Psoas muscle (tissue), 8 donors: ENCODE measurements around the gene FKBP6. TPM values are rescaled to one million over a fixed set of nuclear protein-coding genes. Genes with fewer than 3 reads are reported as not detected.

ENCODE experiments used
- ATAC-seq, 4 donors: fragments of 200-7000 bp; cut with Tn5 transposase; one replicate each; pipeline ENCODE4 v1.9.1; 2020; ENCODE audit warnings: moderate library complexity in 3 of 4, mild to moderate bottlenecking in 2 of 4
- DNase-seq, 2 donors: peaks; one replicate each; pipeline ENCODE4 v3.0.0-alpha.2; 2020
- H3K27ac ChIP-seq: fragments of 200-600 bp; one replicate; pipeline ENCODE4 v1.8.0; 2022
- H3K27me3 ChIP-seq, 3 donors: fragments of 200-600 bp in 1 of 3; one replicate each; pipeline versions ENCODE4 v1.6.1 to v1.8.0; 2013 to 2022; ENCODE audit warnings: low read length in 2 of 3, mild to moderate bottlenecking in 2 of 3, moderate library complexity in 1 of 3; ENCODE audit not compliant: insufficient read depth in 3 of 3
- H3K36me3 ChIP-seq, 2 donors: fragments of 200-600 bp in 1 of 2; one replicate each; pipeline versions ENCODE4 v1.6.1 to v1.8.0; 2013 to 2022; ENCODE audit warnings: low read depth in 1 of 2, mild to moderate bottlenecking in 1 of 2, moderate library complexity in 1 of 2; ENCODE audit not compliant: insufficient read depth in 1 of 2
- H3K4me1 ChIP-seq: fragments of 200-600 bp; one replicate; pipeline ENCODE4 v1.8.0; 2022
- H3K4me3 ChIP-seq: fragments of 200-600 bp; one replicate; pipeline ENCODE4 v1.8.0; 2022; ENCODE audit warnings: mild to moderate bottlenecking
- H3K9me3 ChIP-seq: fragments of 200-600 bp; one replicate; pipeline ENCODE4 v1.8.0; 2022
- WGBS, 3 donors: extraction: QIAGEN DNeasy Blood & Tissue Kit; methylation state at CpG; one replicate each; pipeline versions ENCODE4 v1.1.6 to v1.1.7; 2013; 5-methylcytosine and 5-hydroxymethylcytosine counted together
- intact Hi-C, 2 donors: fragments of 100-400 bp; cut with DNase I; formaldehyde crosslinking; loops; one replicate each; pipeline versions ENCODE4 v1.11.0 to v1.14.2; 2022
- polyA plus RNA-seq, 3 donors: library from polyadenylated mRNA; stranded (reverse); fragments of 200-250 nt; gene quantifications; one replicate each; pipeline ENCODE4 v1.2.3, GENCODE V29; 2013
- total RNA-seq, 4 donors: library from RNA; stranded (reverse); fragmentation: NEBNext Ultra II Directional in 2 of 4; extraction: Animal tissue kit (Norgen Biotek cat#: 25700) in 2 of 4; gene quantifications; one replicate each; pipeline versions ENCODE4 v1.2.1 to v1.2.4, GENCODE V29; 2021 to 2023
- TF ChIP-seq, protein P1 (sequence below): fragments of 200-600 bp; IDR thresholded peaks from one replicate; pipeline ENCODE4 v1.8.0; 2022; ENCODE audit warnings: antibody characterized with exemption
- donor health status: healthy with polysubstance abuse.
- donor health status: DM: no; HTN: no; CAD: no; lungs with moderate emphysema.
- donor health status: Bipolar disorder and iron deficiency.
- donor health status: healthy.
- donor health status: DM: yes; HTN: yes; CAD: no.
- donor health status: DM: no; HTN: no; CAD: no.
- donor health status: DM: no; HTN: no; CAD: no.
- donor health status: DM: yes; HTN: yes; CAD: no.

Gene FKBP6
- total and polyA plus RNA-seq, 7 donors: not detected

DNA sequence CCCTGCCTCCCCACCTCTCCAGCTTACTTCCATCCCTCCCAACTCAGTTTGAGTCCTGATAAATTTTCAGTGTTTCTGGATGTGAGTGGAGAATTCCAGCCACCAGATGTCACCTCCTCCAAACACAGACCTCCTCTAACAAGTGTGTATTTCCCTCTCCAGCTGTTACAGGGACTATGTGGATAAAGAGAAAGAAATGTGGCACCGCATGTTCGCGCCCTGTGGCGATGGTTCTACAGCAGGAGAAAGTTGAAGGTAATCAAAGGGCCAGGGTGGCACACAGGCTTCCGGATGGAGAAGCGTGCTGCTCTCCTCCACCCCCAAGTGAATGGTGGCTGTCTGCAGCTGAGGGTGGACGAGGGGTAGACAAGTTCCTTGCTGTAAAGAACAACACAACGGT is 14.7 kb downstream of the FKBP6 start:
- DNase-seq (no peak), ATAC-seq (peak; percentile 87 to 97 (median 92))
- Histone ChIP-seq H3K27me3 (no peaks in the 10 kb centered on the region), H3K27ac (no peak overlapping the region), H3K4me3 (peak overlapping the region; percentile 38), H3K4me1 (no peaks in the 10 kb centered on the region), H3K36me3 (no peaks in the 10 kb centered on the region), H3K9me3 (no peaks in the 10 kb centered on the region)
- intact Hi-C loops: loop anchor here (2.0 to 5.0 kb wide), 3 partner anchors 55 to 108 kb away; no protein-coding TSS in a partner anchor
- TF ChIP-seq, protein P1, sequence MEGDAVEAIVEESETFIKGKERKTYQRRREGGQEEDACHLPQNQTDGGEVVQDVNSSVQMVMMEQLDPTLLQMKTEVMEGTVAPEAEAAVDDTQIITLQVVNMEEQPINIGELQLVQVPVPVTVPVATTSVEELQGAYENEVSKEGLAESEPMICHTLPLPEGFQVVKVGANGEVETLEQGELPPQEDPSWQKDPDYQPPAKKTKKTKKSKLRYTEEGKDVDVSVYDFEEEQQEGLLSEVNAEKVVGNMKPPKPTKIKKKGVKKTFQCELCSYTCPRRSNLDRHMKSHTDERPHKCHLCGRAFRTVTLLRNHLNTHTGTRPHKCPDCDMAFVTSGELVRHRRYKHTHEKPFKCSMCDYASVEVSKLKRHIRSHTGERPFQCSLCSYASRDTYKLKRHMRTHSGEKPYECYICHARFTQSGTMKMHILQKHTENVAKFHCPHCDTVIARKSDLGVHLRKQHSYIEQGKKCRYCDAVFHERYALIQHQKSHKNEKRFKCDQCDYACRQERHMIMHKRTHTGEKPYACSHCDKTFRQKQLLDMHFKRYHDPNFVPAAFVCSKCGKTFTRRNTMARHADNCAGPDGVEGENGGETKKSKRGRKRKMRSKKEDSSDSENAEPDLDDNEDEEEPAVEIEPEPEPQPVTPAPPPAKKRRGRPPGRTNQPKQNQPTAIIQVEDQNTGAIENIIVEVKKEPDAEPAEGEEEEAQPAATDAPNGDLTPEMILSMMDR: peak; percentile 55
- 20 to 26% (median 20%) methylated on average over 8 of the region's 8 CpGs for WGBS, 3 donors

DNA sequence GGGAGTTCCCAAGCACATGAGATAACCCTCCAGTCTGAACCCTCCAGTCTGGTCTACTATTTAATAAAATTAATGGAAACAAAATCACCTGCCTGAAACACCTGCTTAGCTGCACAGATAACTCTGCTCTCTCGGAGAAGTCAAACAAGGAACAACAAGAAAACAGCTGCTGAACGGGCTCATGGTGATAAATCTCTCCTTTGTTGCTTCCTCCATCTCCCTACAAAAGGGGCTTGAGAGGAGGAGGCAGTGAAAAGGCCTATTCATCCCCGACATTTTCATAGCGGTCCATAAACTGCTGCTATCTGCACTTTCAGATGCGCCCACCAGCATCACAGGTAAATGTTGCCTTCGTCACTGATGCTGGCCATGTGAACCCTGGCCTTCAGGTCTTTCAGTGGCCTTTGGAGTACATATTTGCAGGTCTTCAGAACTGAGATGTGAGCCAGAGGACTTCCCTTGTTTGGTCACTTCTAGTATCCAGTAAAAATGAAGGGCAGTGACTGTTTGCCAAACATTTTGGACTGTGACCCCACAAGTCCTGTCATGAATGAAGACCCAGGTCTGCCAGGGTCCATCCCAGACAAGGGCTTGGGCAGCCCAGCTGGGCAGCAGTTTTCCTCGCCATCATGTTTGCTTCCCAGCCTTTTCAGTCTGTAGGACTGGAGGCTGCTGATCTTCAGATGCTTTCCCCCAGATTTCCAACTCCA is 15.9 kb downstream of the FKBP6 start:
- Histone ChIP-seq H3K9me3 (no peaks in the 10 kb centered on the region), H3K27me3 (no peaks in the 10 kb centered on the region), H3K36me3 (no peaks in the 10 kb centered on the region), H3K4me1 (no peaks in the 10 kb centered on the region), H3K27ac (no peak overlapping the region), H3K4me3 (no peak overlapping the region)
- TF ChIP-seq, protein P1: no peak
- WGBS, 3 donors: 80 to 91% (median 87%) methylated on average over 7 of the region's 7 CpGs
- intact Hi-C loops: loop anchor here (2.0 to 5.0 kb wide), 3 partner anchors 53 to 107 kb away; no protein-coding TSS in a partner anchor
- ATAC-seq (no peak), DNase-seq (no peak)

DNA sequence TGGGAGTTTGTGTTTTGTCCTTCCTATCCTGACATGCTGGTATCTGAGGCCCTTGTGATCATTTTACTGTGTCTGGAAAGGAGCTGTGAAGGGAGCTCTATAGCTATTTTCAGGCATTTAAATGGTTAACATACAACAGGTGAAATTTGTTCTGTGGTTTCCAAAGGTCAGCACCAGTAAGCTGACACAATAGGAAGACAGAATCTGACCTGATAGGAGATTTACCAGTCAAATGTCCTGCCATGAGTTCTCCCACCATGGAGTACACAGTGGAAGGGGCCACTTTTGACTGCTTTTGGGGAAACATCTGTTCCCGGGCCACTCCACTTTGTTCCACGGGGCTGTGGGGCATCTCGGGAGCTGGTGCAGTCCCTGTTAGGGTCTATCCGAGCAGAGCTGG is 17.6 kb downstream of the FKBP6 start:
- Histone ChIP-seq H3K4me3 (no peak overlapping the region), H3K27ac (no peak overlapping the region), H3K36me3 (no peaks in the 10 kb centered on the region), H3K4me1 (no peaks in the 10 kb centered on the region), H3K27me3 (no peaks in the 10 kb centered on the region), H3K9me3 (no peaks in the 10 kb centered on the region)
- ATAC-seq: no peak
- intact Hi-C loops: no loop called here
- TF ChIP-seq, protein P1: no peak
- DNase-seq: no peak
- WGBS, 3 donors: 58 to 66% (median 59%) methylated on average over 4 of the region's 4 CpGs

DNA sequence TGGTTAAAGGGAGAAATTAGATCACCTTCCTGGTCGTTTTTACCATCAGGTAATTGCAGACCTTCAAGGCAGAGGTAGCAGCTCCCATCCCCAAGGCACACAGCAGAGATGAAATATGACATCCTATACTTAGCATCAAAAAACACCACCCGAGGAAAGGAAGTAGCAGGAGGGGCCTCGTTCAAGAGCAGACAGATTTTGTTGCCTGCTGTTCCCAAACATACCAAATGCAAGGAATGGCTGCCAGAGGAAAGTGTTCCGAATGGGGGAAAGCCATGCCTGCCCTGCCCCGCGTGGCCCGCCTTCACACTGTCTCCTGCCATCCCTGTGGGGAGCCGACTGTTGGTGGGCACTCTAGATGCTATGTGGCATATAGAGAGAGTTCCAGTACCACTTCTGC is 18.0 kb downstream of the FKBP6 start:
- 46 to 58% (median 53%) methylated on average over 8 of the region's 8 CpGs for WGBS, 3 donors
- intact Hi-C loops: no loop called here
- H3K27me3 ChIP-seq: no peaks in the 10 kb centered on the region
- no peaks in the 10 kb centered on the region for H3K9me3 ChIP-seq
- DNase-seq: no peak
- no peak for ATAC-seq
- H3K4me3 ChIP-seq: no peak overlapping the region
- H3K36me3 ChIP-seq: no peaks in the 10 kb centered on the region
- TF ChIP-seq, protein P1: no peak
- H3K27ac ChIP-seq: no peak overlapping the region
- no peaks in the 10 kb centered on the region for H3K4me1 ChIP-seq

DNA sequence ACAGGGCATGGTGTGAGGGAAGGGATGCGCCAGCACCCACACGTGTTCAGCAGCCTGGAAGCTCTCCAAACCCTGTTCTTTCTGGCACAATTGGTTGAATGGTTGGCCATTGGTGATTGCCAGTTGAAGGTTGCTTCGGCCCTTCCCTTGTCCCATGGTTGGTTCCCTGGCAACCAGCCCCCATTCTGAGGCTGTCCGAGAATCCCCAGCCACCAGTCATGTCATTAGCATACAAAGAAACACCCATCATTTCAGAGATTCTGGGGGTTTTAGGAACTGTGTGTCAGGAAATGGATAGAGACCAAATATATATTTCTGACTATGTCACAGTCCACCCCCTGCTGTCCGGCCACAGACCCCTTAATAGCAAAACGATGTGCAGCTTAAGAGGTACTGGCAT is 21.8 kb downstream of the FKBP6 start:
- Histone ChIP-seq H3K27ac (no peak overlapping the region), H3K4me3 (no peak overlapping the region), H3K9me3 (no peaks in the 10 kb centered on the region), H3K36me3 (no peaks in the 10 kb centered on the region), H3K4me1 (no peaks in the 10 kb centered on the region), H3K27me3 (no peaks in the 10 kb centered on the region)
- intact Hi-C loops: loop anchor here in 1 of 2 donors (5.0 kb wide), 1 partner anchor 48 kb away; no protein-coding TSS in a partner anchor
- TF ChIP-seq, protein P1: no peak
- ATAC-seq (no peak), DNase-seq (no peak)
- 70 to 79% (median 70%) methylated on average over 6 of the region's 6 CpGs for WGBS, 3 donors
